GM19452 (cell line): Measurements from ENCODE around the gene CLEC10A.

ENCODE experiments used
- ATAC-seq: cut with Tn5 transposase; IDR thresholded peaks from one replicate; pipeline ENCODE4 v1.9.1; 2021; ENCODE audit not compliant: unreplicated experiment

CLEC10A gene

GRCh38 chr17:7042501-7043181 lies 37.4 kb downstream of the CLEC10A start:
- no peak for ATAC-seq

GRCh38 chr17:7041607-7042500 lies 38.2 kb downstream of the CLEC10A start:
- ATAC-seq: no peak

- no peak for ATAC-seq
These were observed 40.2 kb downstream of the CLEC10A start for GRCh38 chr17:7039832-7040231.

GRCh38 chr17:7038025-7038862 lies 41.8 kb downstream of the CLEC10A start:
- no peak for ATAC-seq

- ATAC-seq: peak; percentile 91
These were observed 44.3 kb downstream of the CLEC10A start, which contains the start of gene SLC16A13 for GRCh38 chr17:7035591-7036368. Gene SLC16A13, plus strand, starts transcription at chr17:7036015. Its CDS starts 368 bp downstream, at chr17:7036383.

- no peak for ATAC-seq
These were observed 45.0 kb downstream of the CLEC10A start for GRCh38 chr17:7034955-7035590.

- ATAC-seq: no peak
These were observed 50.4 kb downstream of the CLEC10A start for GRCh38 chr17:7029659-7030058.

- ATAC-seq: no peak
These were observed 51.0 kb downstream of the CLEC10A start for GRCh38 chr17:7029096-7029495.

GRCh38 chr17:7027335-7027734 lies 52.7 kb downstream of the CLEC10A start:
- no peak for ATAC-seq

- no peak for ATAC-seq
These were observed 53.5 kb downstream of the CLEC10A start for GRCh38 chr17:7026471-7027115.

- ATAC-seq: no peak
These were observed 54.8 kb downstream of the CLEC10A start for GRCh38 chr17:7025245-7025644.
